Progenitor cell of endocrine pancreas (in vitro differentiated cells): Measurements from ENCODE around the gene ZBTB1. TPM values are rescaled to one million over a fixed set of nuclear protein-coding genes. Genes with fewer than 3 reads are reported as not detected.
"Not testable (repeated sequence)": the region's sequence is repeated elsewhere in the genome, so short reads cannot be mapped to it uniquely, and the experiment has no call there.

Source experiments
- DNase-seq: peaks from one replicate; pipeline ENCODE4 v3.0.0; 2021; ENCODE audit warnings: low spot score; ENCODE audit not compliant: unreplicated experiment
- H3K27ac Mint-ChIP-seq: 2 replicates; pipeline ENCODE4 v1.8.0; 2021; ENCODE audit warnings: mild to moderate bottlenecking, moderate library complexity, mixed read lengths
- H3K27me3 Mint-ChIP-seq: 2 replicates; pipeline ENCODE4 v1.8.0; 2021; ENCODE audit warnings: mixed read lengths
- H3K36me3 Mint-ChIP-seq: 2 replicates; pipeline ENCODE4 v1.8.0; 2022; ENCODE audit warnings: mixed read lengths; ENCODE audit not compliant: insufficient read depth
- H3K4me1 Mint-ChIP-seq: 2 replicates; pipeline ENCODE4 v1.8.0; 2021; ENCODE audit warnings: low read depth, mixed read lengths
- H3K4me3 Mint-ChIP-seq: 2 replicates; pipeline ENCODE4 v1.8.0; 2021; ENCODE audit warnings: low read depth, mild to moderate bottlenecking, moderate library complexity, mixed read lengths
- H3K9me3 Mint-ChIP-seq: 2 replicates; pipeline ENCODE4 v1.8.0; 2021; ENCODE audit warnings: low read depth, mixed read lengths
- CTCF ChIP-seq: fragments of 200-600 bp; sonication (generic); IDR thresholded peaks from one replicate; pipeline ENCODE4 v1.5.0; 2021; ENCODE audit warnings: antibody characterized with exemption, mild to moderate bottlenecking; ENCODE audit not compliant: unreplicated experiment
- total RNA-seq: library from RNA; stranded (reverse); gene quantifications from 2 replicates; pipeline ENCODE4 v1.2.1, GENCODE V29; 2021

Gene ZBTB1
- total RNA-seq, 1 donor from 2014 or later = 43.6 TPM

GRCh38 chr14:64550621-64551333 is 46.2 kb downstream of the ZBTB1 start:
- Mint-ChIP-seq H3K27ac (no peak overlapping the region), H3K9me3 (no peaks in the 10 kb centered on the region), H3K4me3 (peak overlapping the region; percentile 53), H3K4me1 (peaks cover 7% of the 10 kb centered on the region), H3K27me3 (peaks cover 28% of the 10 kb centered on the region), H3K36me3 (no peaks in the 10 kb centered on the region)
- no peak for TF ChIP-seq CTCF
- DNase-seq = no peak

- no peaks in the 10 kb centered on the region for H3K9me3 Mint-ChIP-seq
- no peak for DNase-seq
- H3K27me3 Mint-ChIP-seq = peaks cover 17% of the 10 kb centered on the region
- no peak for TF ChIP-seq CTCF
- H3K27ac Mint-ChIP-seq = no peak overlapping the region
- H3K36me3 Mint-ChIP-seq = no peaks in the 10 kb centered on the region
- peaks cover 7% of the 10 kb centered on the region for H3K4me1 Mint-ChIP-seq
- no peak overlapping the region for H3K4me3 Mint-ChIP-seq
These were observed 50.0 kb downstream of the ZBTB1 start for GRCh38 chr14:64554556-64554955.

- no peak for DNase-seq
- TF ChIP-seq CTCF = no peak
- Mint-ChIP-seq H3K36me3 (no peaks in the 10 kb centered on the region), H3K27me3 (peaks cover 4% of the 10 kb centered on the region), H3K27ac (no peak overlapping the region), H3K4me1 (peaks cover 4% of the 10 kb centered on the region), H3K9me3 (no peaks in the 10 kb centered on the region), H3K4me3 (no peak overlapping the region)
These were observed 52.0 kb downstream of the ZBTB1 start for GRCh38 chr14:64556526-64556925.

GRCh38 chr14:64558216-64558615 is 53.6 kb downstream of the ZBTB1 start:
- H3K4me1 Mint-ChIP-seq, DNase-seq, H3K9me3 Mint-ChIP-seq, H3K36me3 Mint-ChIP-seq, H3K27me3 Mint-ChIP-seq, H3K4me3 Mint-ChIP-seq, H3K27ac Mint-ChIP-seq: not testable (repeated sequence)

GRCh38 chr14:64561631-64562030 is 57.1 kb downstream of the ZBTB1 start:
- Mint-ChIP-seq H3K27me3 (no peaks in the 10 kb centered on the region), H3K4me1 (no peaks in the 10 kb centered on the region), H3K27ac (no peak overlapping the region), H3K36me3 (no peaks in the 10 kb centered on the region), H3K9me3 (no peaks in the 10 kb centered on the region), H3K4me3 (no peak overlapping the region)
- no peak for DNase-seq
- TF ChIP-seq CTCF = no peak

GRCh38 chr14:64562436-64562835 is 57.9 kb downstream of the ZBTB1 start:
- no peaks in the 10 kb centered on the region for H3K27me3 Mint-ChIP-seq
- no peak overlapping the region for H3K27ac Mint-ChIP-seq
- no peaks in the 10 kb centered on the region for H3K4me1 Mint-ChIP-seq
- H3K9me3 Mint-ChIP-seq = no peaks in the 10 kb centered on the region
- no peak overlapping the region for H3K4me3 Mint-ChIP-seq
- no peak for DNase-seq
- H3K36me3 Mint-ChIP-seq = no peaks in the 10 kb centered on the region
- TF ChIP-seq CTCF = no peak
